Glomerular visceral epithelial cell (primary cell): ENCODE data around the gene TENT4A.
"Not testable (repeated sequence)": the region's sequence is repeated elsewhere in the genome, so short reads cannot be mapped to it uniquely, and the experiment has no call there.

ENCODE experiments used
- DNase-seq: peaks from one replicate; pipeline ENCODE4 v3.0.0-alpha.2; 2016; ENCODE audit errors: extremely low spot score

Gene TENT4A

GRCh38 chr5:6713274-6714225 lies at the start of gene TENT4A:
Gene TENT4A (plus strand): TSS chr5:6713432. CDS start chr5:6713984, 552 bp downstream.
- peak; percentile 33 for DNase-seq

GRCh38 chr5:6666762-6667161 lies 46.5 kb upstream of the TENT4A start:
- no peak for DNase-seq

- DNase-seq = no peak
Observed at GRCh38 chr5:6667648-6668047, 45.6 kb upstream of the TENT4A start.

GRCh38 chr5:6668717-6669116 lies 44.5 kb upstream of the TENT4A start:
- not testable (repeated sequence) for DNase-seq

- no peak for DNase-seq
Observed at GRCh38 chr5:6673031-6673430, 40.2 kb upstream of the TENT4A start.

GRCh38 chr5:6673963-6674362 lies 39.3 kb upstream of the TENT4A start:
- no peak for DNase-seq

GRCh38 chr5:6674421-6674820 lies 38.8 kb upstream of the TENT4A start:
- DNase-seq = no peak

GRCh38 chr5:6674886-6675285 lies 38.3 kb upstream of the TENT4A start:
- no peak for DNase-seq

GRCh38 chr5:6675784-6676491 lies 37.3 kb upstream of the TENT4A start:
- DNase-seq = no peak

GRCh38 chr5:6676702-6677101 lies 36.5 kb upstream of the TENT4A start:
- peak; percentile 21 for DNase-seq

- no peak for DNase-seq
Observed at GRCh38 chr5:6678385-6678784, 34.8 kb upstream of the TENT4A start.

GRCh38 chr5:6680922-6681321 lies 32.3 kb upstream of the TENT4A start:
- no peak for DNase-seq

GRCh38 chr5:6681682-6682081 lies 31.6 kb upstream of the TENT4A start:
- no peak for DNase-seq

GRCh38 chr5:6682239-6682638 lies 31.0 kb upstream of the TENT4A start:
- DNase-seq = no peak

GRCh38 chr5:6683241-6683640 lies 30.0 kb upstream of the TENT4A start:
- no peak for DNase-seq

GRCh38 chr5:6684075-6684474 lies 29.2 kb upstream of the TENT4A start:
- no peak for DNase-seq

- no peak for DNase-seq
Observed at GRCh38 chr5:6686501-6686900, 26.7 kb upstream of the TENT4A start.

- peak; percentile 44 for DNase-seq
Observed at GRCh38 chr5:6686915-6687409, 26.3 kb upstream of the TENT4A start.

GRCh38 chr5:6687505-6687904 lies 25.7 kb upstream of the TENT4A start:
- no peak for DNase-seq

- no peak for DNase-seq
Observed at GRCh38 chr5:6692906-6693305, 20.3 kb upstream of the TENT4A start.

- no peak for DNase-seq
Observed at GRCh38 chr5:6698696-6699095, 14.5 kb upstream of the TENT4A start.

GRCh38 chr5:6699357-6699756 lies 13.9 kb upstream of the TENT4A start:
- no peak for DNase-seq
